Neural crest cell (in vitro differentiated cells): Measurements from ENCODE around the gene ADAMTS17. TPM values are rescaled to one million over a fixed set of nuclear protein-coding genes. Genes with fewer than 3 reads are reported as not detected.

ENCODE experiments used
- DNase-seq: peaks from one replicate; pipeline ENCODE4 v3.0.0; 2021; ENCODE audit warnings: low read depth, mixed read lengths, low spot score
- H3K27ac Mint-ChIP-seq: one replicate; pipeline ENCODE4 v1.8.0; 2021; ENCODE audit warnings: mild to moderate bottlenecking, mixed read lengths; ENCODE audit not compliant: unreplicated experiment
- H3K27me3 Mint-ChIP-seq: 2 replicates; pipeline ENCODE4 v1.8.0; 2021; ENCODE audit warnings: low read depth, mild to moderate bottlenecking, mixed read lengths
- H3K36me3 Mint-ChIP-seq: 2 replicates; pipeline ENCODE4 v1.8.0; 2021; ENCODE audit warnings: low read depth, mild to moderate bottlenecking, mixed read lengths
- H3K4me1 Mint-ChIP-seq: 2 replicates; pipeline ENCODE4 v1.8.0; 2021; ENCODE audit warnings: mixed read lengths
- H3K4me3 Mint-ChIP-seq: one replicate; pipeline ENCODE4 v1.8.0; 2021; ENCODE audit warnings: mild to moderate bottlenecking, mixed read lengths
- H3K9me3 Mint-ChIP-seq: 2 replicates; pipeline ENCODE4 v1.8.0; 2021; ENCODE audit warnings: mixed read lengths
- total RNA-seq: library from RNA; stranded (reverse); gene quantifications from 2 replicates; pipeline ENCODE4 v1.2.1, GENCODE V29; 2021
- TF ChIP-seq, protein P1 (sequence below): fragments of 200-600 bp; sonication (generic); conservative IDR thresholded peaks from 2 replicates; pipeline ENCODE4 v1.5.0; 2021; ENCODE audit warnings: antibody characterized with exemption, mild to moderate bottlenecking

ADAMTS17 gene
- total RNA-seq, 1 donor from 2014 or later, result 2.3 TPM

GRCh38 chr15:100334905-100335304, 6.9 kb downstream of the ADAMTS17 start:
- TF ChIP-seq, protein P1, sequence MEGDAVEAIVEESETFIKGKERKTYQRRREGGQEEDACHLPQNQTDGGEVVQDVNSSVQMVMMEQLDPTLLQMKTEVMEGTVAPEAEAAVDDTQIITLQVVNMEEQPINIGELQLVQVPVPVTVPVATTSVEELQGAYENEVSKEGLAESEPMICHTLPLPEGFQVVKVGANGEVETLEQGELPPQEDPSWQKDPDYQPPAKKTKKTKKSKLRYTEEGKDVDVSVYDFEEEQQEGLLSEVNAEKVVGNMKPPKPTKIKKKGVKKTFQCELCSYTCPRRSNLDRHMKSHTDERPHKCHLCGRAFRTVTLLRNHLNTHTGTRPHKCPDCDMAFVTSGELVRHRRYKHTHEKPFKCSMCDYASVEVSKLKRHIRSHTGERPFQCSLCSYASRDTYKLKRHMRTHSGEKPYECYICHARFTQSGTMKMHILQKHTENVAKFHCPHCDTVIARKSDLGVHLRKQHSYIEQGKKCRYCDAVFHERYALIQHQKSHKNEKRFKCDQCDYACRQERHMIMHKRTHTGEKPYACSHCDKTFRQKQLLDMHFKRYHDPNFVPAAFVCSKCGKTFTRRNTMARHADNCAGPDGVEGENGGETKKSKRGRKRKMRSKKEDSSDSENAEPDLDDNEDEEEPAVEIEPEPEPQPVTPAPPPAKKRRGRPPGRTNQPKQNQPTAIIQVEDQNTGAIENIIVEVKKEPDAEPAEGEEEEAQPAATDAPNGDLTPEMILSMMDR, result no peak
- Mint-ChIP-seq H3K4me1 (peaks cover 9% of the 10 kb centered on the region), H3K4me3 (no peak overlapping the region), H3K27ac (no peak overlapping the region), H3K36me3 (no peaks in the 10 kb centered on the region), H3K27me3 (peaks cover 23% of the 10 kb centered on the region), H3K9me3 (no peaks in the 10 kb centered on the region)
- no peak for DNase-seq

DNA sequence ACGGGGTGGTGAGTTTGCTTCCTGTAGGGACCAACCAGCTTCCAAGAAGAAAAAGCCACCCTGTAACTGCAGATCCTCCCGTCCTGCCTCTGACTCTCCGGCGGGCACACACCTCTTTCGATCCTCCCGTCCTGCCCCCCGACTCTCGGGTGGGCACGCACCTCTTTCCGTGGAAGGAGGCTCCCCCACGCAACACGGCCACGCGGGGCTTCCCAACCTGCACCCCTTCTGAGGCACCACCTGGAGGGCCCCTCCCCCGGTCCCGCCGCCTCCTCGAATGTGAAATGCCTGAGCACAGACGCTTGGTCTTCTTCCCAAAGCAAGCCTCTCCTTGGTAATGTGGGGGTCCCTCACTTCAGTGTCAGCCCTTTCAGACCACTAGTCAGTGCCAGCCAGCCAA, 7.3 kb downstream of the ADAMTS17 start:
- TF ChIP-seq, protein P1, result no peak
- Mint-ChIP-seq H3K27me3 (peaks cover 19% of the 10 kb centered on the region), H3K27ac (no peak overlapping the region), H3K36me3 (no peaks in the 10 kb centered on the region), H3K4me1 (peaks cover 9% of the 10 kb centered on the region), H3K9me3 (no peaks in the 10 kb centered on the region), H3K4me3 (no peak overlapping the region)
- no peak for DNase-seq

GRCh38 chr15:100334015-100334414, 7.8 kb downstream of the ADAMTS17 start:
- Mint-ChIP-seq H3K4me1 (peaks cover 6% of the 10 kb centered on the region), H3K9me3 (no peaks in the 10 kb centered on the region), H3K27me3 (peaks cover 14% of the 10 kb centered on the region)

GRCh38 chr15:100333236-100333635, 8.5 kb downstream of the ADAMTS17 start:
- no peaks in the 10 kb centered on the region for H3K9me3 Mint-ChIP-seq
- TF ChIP-seq, protein P1, result no peak
- peaks cover 8% of the 10 kb centered on the region for H3K27me3 Mint-ChIP-seq
- no peaks in the 10 kb centered on the region for H3K4me1 Mint-ChIP-seq
- no peak overlapping the region for H3K27ac Mint-ChIP-seq
- no peak overlapping the region for H3K4me3 Mint-ChIP-seq
- no peaks in the 10 kb centered on the region for H3K36me3 Mint-ChIP-seq
- DNase-seq, result no peak

More at GRCh38 chr15:100334015-100334414, 7.8 kb downstream of the ADAMTS17 start:
- TF ChIP-seq, protein P1, result no peak
- Mint-ChIP-seq H3K4me3 (no peak overlapping the region), H3K27ac (no peak overlapping the region), H3K36me3 (no peaks in the 10 kb centered on the region)
- DNase-seq, result no peak

GRCh38 chr15:100332721-100333120, 9.1 kb downstream of the ADAMTS17 start:
- no peak overlapping the region for H3K27ac Mint-ChIP-seq
- H3K27me3 Mint-ChIP-seq, result peaks cover 5% of the 10 kb centered on the region
- TF ChIP-seq, protein P1, result no peak
- H3K9me3 Mint-ChIP-seq, result no peaks in the 10 kb centered on the region
- no peak overlapping the region for H3K4me3 Mint-ChIP-seq
- no peaks in the 10 kb centered on the region for H3K4me1 Mint-ChIP-seq
- no peak for DNase-seq
- no peaks in the 10 kb centered on the region for H3K36me3 Mint-ChIP-seq

DNA sequence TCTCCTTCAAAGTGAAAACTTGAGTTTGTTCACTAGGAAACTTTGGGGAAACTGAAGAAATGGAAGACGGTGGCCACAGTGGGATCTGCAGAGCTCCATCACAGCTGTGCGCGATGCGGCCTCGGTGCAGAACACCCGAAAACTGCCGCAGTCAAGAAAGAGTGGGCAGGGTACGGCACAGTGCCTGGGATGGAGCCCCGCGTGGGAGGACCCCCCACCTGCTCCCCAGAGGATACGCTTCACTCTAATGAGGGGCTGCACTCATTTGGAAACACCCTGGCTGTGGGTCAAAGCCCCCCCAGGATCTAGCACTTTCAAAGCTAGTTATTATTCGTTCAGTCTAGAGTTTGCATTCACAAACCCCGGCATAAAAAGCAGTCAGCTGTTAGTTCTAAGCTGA, 9.5 kb downstream of the ADAMTS17 start:
- Mint-ChIP-seq H3K36me3 (no peaks in the 10 kb centered on the region), H3K4me3 (no peak overlapping the region), H3K27ac (no peak overlapping the region), H3K9me3 (no peaks in the 10 kb centered on the region), H3K4me1 (no peaks in the 10 kb centered on the region), H3K27me3 (peaks cover 5% of the 10 kb centered on the region)
- TF ChIP-seq, protein P1, result no peak
- DNase-seq, result no peak
